ENCODE data around the gene SIX1. TPM values are rescaled to one million over a fixed set of nuclear protein-coding genes. Genes with fewer than 3 reads are reported as not detected.

The SIX1 gene
- total and polyA plus RNA-seq, 9 donors = 46.2 to 86.3 (median 63.4) TPM

DNA sequence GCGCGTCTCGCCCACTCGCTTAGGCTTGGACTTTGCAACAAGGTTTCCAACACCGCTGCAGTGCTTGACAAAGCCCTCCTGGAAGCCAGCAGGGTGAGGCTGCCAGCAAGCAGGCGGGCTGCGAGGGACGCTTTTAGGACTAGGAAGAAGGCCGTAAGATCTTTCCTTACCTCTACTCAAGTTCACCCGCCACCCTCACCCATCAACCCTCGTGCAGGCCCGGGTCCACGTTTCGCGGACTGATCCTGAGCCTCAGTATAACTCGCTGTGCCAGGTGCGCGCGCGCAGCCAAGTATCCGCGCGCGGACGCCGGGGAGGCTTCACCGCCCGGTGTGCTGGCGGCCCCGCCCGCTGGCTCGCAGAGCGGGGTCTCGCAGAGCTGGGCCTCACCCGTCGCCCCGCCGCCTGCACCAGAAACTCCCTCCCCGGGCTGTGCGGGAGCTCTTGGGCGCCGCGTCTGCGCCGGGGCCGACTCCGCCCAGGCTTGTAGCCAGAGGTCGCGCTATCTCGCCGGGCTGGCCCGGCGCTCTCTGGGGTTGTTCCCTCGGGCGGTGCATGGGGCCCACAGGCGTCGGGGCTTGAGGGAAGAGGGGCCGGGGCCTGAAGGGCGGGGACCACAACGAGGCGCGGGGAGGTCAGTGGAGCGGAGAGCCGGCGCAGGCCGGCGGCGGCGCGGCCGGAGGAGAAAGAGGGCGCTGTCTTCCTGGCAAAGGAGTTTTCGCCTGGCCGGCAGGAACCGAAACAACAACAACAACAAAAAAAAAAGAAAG is 7.6 kb upstream of the SIX1 start:
- Histone ChIP-seq H3K9me3 (replicated peaks; ENCODE audit: control insufficient read depth, low read depth, low read length) (no peaks in the 10 kb centered on the region), H3K27ac (ENCODE audit: low read length) (peak overlapping the region; percentile 99), H3K36me3 (ENCODE audit: control insufficient read depth, insufficient read depth, low read length) (no peaks in the 10 kb centered on the region), H3K4me1 (ENCODE audit: control insufficient read depth, insufficient read depth, low read length) (peaks cover 51% of the 10 kb centered on the region), H3K4me3 (ENCODE audit: low read length) (peak overlapping the region; percentile 81), H3K27me3 (ENCODE audit: control insufficient read depth, insufficient read depth, low read length) (peaks cover 58% of the 10 kb centered on the region)
- peak; percentile 92 for DNase-seq
- WGBS (ENCODE audit: insufficient coverage) = 4% methylated on average over 56 of the region's 75 CpGs

DNA sequence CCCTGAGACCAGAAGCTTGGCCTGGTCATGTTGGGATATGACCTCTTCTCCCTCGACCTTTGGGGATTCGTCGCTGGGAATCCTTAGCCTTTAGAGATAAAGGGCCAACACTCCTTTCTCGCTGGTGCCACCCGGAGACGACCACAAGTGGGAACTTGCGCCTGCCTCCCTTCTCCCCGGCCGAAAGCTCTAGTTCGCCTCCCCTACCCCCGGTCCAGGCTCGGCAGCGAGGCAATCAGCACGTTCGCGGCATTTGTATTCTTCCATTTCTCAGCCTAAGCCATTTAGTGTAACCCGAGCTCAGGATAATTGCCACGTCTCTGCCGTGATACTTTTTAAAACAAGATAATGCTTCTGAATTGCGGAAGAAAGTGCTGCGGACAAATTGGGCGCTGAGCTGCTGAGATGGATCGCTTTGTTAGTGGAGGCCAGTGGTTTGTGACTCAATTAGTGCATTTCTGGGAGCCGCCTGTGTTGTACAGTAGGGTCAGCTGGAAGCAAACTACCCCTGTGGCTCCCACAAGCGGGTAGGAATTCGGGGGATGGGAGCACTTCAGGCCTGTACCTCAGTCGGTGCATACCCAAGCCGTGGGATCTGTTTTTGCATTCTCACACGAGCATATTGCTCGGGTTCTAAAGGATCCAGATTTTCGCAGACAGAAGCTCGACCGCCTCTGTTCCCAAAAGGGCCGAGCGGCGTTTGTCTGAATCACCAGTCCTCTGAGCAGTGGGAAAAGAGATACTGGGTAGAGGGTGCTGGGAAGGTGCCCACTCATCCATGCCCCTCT is 6.8 kb upstream of the SIX1 start:
- DNase-seq = peak; percentile 48
- H3K4me1 ChIP-seq (ENCODE audit: control insufficient read depth, insufficient read depth, low read length) = peaks cover 56% of the 10 kb centered on the region
- 49% methylated on average over 34 of the region's 36 CpGs for WGBS (ENCODE audit: insufficient coverage)
- peak overlapping the region; percentile 81 for H3K4me3 ChIP-seq (ENCODE audit: low read length)
- H3K27me3 ChIP-seq (ENCODE audit: control insufficient read depth, insufficient read depth, low read length) = peaks cover 62% of the 10 kb centered on the region
- H3K9me3 ChIP-seq (replicated peaks; ENCODE audit: control insufficient read depth, low read depth, low read length) = no peaks in the 10 kb centered on the region
- peak overlapping the region; percentile 99 for H3K27ac ChIP-seq (ENCODE audit: low read length)
- H3K36me3 ChIP-seq (ENCODE audit: control insufficient read depth, insufficient read depth, low read length) = no peaks in the 10 kb centered on the region

DNA sequence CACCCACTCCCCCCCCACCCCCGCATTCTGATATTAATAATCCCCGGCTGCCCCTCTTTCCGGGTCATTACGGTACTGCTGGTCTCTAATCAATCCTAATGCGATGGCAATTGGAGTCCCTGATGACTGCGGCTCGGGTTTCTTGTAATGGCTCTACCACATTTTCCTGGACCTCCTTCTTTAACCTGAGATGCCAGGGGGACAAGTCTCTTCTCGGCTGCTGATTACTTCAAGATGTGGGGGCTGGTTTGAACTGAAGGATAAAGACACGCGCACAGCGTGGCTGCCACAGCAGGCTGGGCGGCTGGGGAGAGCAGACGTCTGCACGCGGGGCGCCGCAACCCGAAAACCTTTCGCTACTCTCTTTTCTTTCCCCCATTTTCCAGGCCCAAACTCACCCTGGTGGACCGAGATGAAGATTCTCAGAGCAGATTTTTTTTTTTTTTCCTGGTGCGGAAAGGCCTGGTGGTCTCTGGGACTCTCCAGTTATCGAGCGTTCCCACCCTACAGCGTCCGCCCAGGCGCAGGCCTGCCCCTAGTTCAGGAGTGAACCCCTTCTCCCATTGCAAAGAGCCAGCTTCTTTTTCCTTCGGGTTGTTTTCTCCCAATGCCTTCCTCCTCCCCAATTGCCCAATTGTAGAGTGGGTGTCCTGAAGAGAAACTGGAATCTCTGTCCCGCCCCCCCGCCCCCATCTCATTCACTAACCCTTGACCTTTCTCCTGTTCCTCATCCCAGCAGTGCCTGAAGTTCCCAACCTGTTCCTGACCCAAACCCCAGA is 6.0 kb upstream of the SIX1 start:
- H3K4me1 ChIP-seq (ENCODE audit: control insufficient read depth, insufficient read depth, low read length) = peaks cover 56% of the 10 kb centered on the region
- peaks cover 64% of the 10 kb centered on the region for H3K27me3 ChIP-seq (ENCODE audit: control insufficient read depth, insufficient read depth, low read length)
- peak; percentile 87 for DNase-seq

GRCh38 chr14:60654334-60654821 is 5.1 kb upstream of the SIX1 start:
- H3K9me3 ChIP-seq (replicated peaks; ENCODE audit: control insufficient read depth, low read depth, low read length) = no peaks in the 10 kb centered on the region
- 60% methylated on average over 1 of the region's 3 CpGs for WGBS (ENCODE audit: insufficient coverage)
- H3K4me3 ChIP-seq (ENCODE audit: low read length) = peak overlapping the region; percentile 6
- H3K4me1 ChIP-seq (ENCODE audit: control insufficient read depth, insufficient read depth, low read length) = peaks cover 59% of the 10 kb centered on the region
- peaks cover 70% of the 10 kb centered on the region for H3K27me3 ChIP-seq (ENCODE audit: control insufficient read depth, insufficient read depth, low read length)
- H3K36me3 ChIP-seq (ENCODE audit: control insufficient read depth, insufficient read depth, low read length) = no peaks in the 10 kb centered on the region
- peak; percentile 41 for DNase-seq
- peak overlapping the region; percentile 91 for H3K27ac ChIP-seq (ENCODE audit: low read length)

More for the DNA sequence above, 6.0 kb upstream of the SIX1 start:
- no peaks in the 10 kb centered on the region for H3K36me3 ChIP-seq (ENCODE audit: control insufficient read depth, insufficient read depth, low read length)
- H3K4me3 ChIP-seq (ENCODE audit: low read length) = peak overlapping the region; percentile 81
- no peaks in the 10 kb centered on the region for H3K9me3 ChIP-seq (replicated peaks; ENCODE audit: control insufficient read depth, low read depth, low read length)
- WGBS (ENCODE audit: insufficient coverage) = 35% methylated on average over 16 of the region's 29 CpGs
- H3K27ac ChIP-seq (ENCODE audit: low read length) = peak overlapping the region; percentile 99

DNA sequence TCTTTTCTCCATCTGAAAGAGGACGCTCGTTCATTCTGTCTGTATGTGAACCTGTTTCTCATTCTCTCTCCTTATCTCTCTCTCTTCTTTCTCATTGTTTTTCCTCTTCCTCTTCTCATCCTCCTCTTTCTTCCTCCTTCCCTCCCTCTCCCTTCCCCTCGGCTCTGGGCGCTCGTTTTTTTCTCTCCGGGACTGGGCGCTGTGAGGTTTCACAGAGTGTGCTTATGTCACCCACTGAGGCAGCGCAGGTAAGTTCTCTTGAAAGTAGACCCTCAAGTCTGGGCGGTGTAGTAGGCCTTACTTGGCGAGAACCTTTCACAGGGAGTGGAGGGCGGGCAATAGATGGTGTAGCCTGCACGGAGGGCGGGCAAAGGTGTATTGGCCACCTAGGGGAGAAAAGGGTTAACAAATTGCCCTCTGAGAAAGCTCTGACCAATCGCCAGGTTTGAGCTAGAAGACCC is 4.5 kb upstream of the SIX1 start:
- Histone ChIP-seq H3K9me3 (replicated peaks; ENCODE audit: control insufficient read depth, low read depth, low read length) (no peaks in the 10 kb centered on the region), H3K4me1 (ENCODE audit: control insufficient read depth, insufficient read depth, low read length) (peaks cover 55% of the 10 kb centered on the region), H3K4me3 (ENCODE audit: low read length) (peak overlapping the region; percentile 35), H3K27me3 (ENCODE audit: control insufficient read depth, insufficient read depth, low read length) (peaks cover 70% of the 10 kb centered on the region), H3K36me3 (ENCODE audit: control insufficient read depth, insufficient read depth, low read length) (no peaks in the 10 kb centered on the region), H3K27ac (ENCODE audit: low read length) (peak overlapping the region; percentile 91)
- whole genome bisulfite sequencing (ENCODE audit: insufficient coverage) = 36% methylated on average over 8 of the region's 14 CpGs
- DNase-seq = no peak

- H3K9me3 ChIP-seq (replicated peaks; ENCODE audit: control insufficient read depth, low read depth, low read length) = no peaks in the 10 kb centered on the region
- peaks cover 72% of the 10 kb centered on the region for H3K27me3 ChIP-seq (ENCODE audit: control insufficient read depth, insufficient read depth, low read length)
- peak overlapping the region; percentile 35 for H3K4me3 ChIP-seq (ENCODE audit: low read length)
- H3K4me1 ChIP-seq (ENCODE audit: control insufficient read depth, insufficient read depth, low read length) = peaks cover 52% of the 10 kb centered on the region
- peak; percentile 58 for DNase-seq
- 14% methylated on average over 33 of the region's 50 CpGs for WGBS (ENCODE audit: insufficient coverage)
- peak overlapping the region; percentile 91 for H3K27ac ChIP-seq (ENCODE audit: low read length)
- peaks cover 2% of the 10 kb centered on the region for H3K36me3 ChIP-seq (ENCODE audit: control insufficient read depth, insufficient read depth, low read length)
Observed at GRCh38 chr14:60652674-60653651, 3.7 kb upstream of the SIX1 start.

DNA sequence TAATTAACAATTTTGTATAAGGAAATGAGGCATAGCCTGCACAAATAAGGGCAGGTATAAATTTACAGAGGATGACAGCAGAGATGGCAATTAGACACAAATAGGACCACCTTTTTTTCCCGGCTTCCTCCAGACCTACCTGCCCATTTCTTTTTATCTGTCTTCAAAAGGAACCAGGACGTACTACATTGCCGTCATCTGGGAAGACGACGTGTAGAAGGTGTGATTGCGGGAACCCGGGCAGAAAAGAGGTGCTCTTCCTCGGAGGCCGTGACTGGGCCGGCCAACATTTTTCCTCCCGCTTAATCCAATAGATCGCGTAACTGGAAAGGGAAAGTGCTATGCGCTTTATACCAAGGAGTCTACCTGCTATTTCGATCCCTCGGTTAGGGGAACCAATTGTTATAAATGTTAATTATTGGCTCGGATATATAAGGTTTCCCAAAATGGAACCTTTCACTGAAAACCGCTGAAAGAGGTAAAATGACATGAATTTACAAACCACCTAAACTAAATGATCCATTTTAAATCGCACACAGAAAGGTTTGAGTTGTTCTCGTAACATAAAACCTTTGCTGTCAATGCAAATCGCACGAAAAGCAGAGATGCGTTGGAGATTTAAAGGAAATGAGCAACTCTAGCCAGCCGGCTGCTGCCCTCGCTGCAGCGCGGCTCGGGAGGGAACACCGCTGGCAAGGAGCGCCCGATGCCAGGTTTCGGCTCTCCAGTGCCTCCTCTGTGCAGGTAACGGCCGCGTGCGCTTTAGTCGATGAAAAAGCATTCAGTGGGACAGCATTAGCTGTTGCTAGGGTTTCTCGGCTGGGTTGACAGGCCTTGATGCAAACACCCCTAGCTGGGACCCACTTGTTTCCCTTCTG is 2.8 kb upstream of the SIX1 start:
- Histone ChIP-seq H3K27ac (ENCODE audit: low read length) (peak overlapping the region; percentile 91), H3K36me3 (ENCODE audit: control insufficient read depth, insufficient read depth, low read length) (peaks cover 7% of the 10 kb centered on the region), H3K4me3 (ENCODE audit: low read length) (peak overlapping the region; percentile 35), H3K9me3 (replicated peaks; ENCODE audit: control insufficient read depth, low read depth, low read length) (no peaks in the 10 kb centered on the region), H3K4me1 (ENCODE audit: control insufficient read depth, insufficient read depth, low read length) (peaks cover 52% of the 10 kb centered on the region), H3K27me3 (ENCODE audit: control insufficient read depth, insufficient read depth, low read length) (peaks cover 74% of the 10 kb centered on the region)
- 41% methylated on average over 29 of the region's 38 CpGs for WGBS (ENCODE audit: insufficient coverage)
- DNase-seq = peak; percentile 48

DNA sequence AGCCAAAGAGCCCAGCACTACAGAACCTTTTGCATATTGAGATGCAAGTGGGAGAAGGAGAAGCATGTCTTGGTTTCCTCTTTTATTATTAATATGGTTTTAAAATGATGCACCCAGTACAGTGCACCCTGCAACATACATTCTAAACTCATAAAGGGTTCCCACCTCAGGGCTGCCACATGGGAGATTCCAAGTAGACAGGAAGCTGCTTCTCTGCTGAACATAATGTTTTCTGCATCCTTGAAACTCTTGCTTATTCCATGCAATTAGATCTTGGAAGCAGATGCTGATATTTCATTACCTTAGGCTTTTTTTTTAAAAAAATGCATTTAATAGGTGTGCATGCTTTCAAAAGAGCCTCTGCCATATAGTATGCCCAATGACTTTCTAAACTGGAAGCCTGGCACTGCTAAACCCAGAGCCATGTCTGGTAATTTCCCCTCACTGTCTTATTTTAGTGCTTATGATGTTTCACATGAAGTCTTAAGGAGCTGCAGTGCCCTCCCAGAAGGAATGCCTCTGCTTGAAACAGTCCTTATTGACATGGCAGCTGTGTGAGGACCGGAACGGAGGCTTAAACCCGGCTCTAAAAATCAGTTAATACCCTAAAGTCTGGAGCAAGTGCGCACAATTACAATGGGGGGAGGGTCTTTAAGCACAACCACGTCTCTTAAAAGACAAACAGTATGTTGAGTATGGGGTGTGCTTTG is 2.0 kb upstream of the SIX1 start:
- DNase-seq = peak; percentile 65

More for the DNA sequence above, 2.0 kb upstream of the SIX1 start:
- WGBS (ENCODE audit: insufficient coverage) = no CpG with 5 or more reads among the region's 5 CpGs
- peak overlapping the region; percentile 91 for H3K27ac ChIP-seq (ENCODE audit: low read length)
- peak overlapping the region; percentile 35 for H3K4me3 ChIP-seq (ENCODE audit: low read length)
- H3K36me3 ChIP-seq (ENCODE audit: control insufficient read depth, insufficient read depth, low read length) = peaks cover 14% of the 10 kb centered on the region
- no peaks in the 10 kb centered on the region for H3K9me3 ChIP-seq (replicated peaks; ENCODE audit: control insufficient read depth, low read depth, low read length)
- peaks cover 75% of the 10 kb centered on the region for H3K27me3 ChIP-seq (ENCODE audit: control insufficient read depth, insufficient read depth, low read length)
- H3K4me1 ChIP-seq (ENCODE audit: control insufficient read depth, insufficient read depth, low read length) = peaks cover 47% of the 10 kb centered on the region

All from muscle of leg (tissue), 11 donors.